DOHH2 (cell line): ENCODE data around the gene SPATA6L.

ENCODE experiments used
- EZH2phosphoT487 ChIP-seq: fragments of 200-600 bp; sonication (generic); IDR thresholded peaks from 2 replicates; pipeline ENCODE4 v1.6.1; 2017; ENCODE audit warnings: borderline replicate concordance, mild to moderate bottlenecking, antibody characterized with exemption, low read length, moderate library complexity, mixed read lengths
- TF ChIP-seq, protein P1 (sequence below): fragments of 200-600 bp; sonication (generic); IDR thresholded peaks from one replicate; pipeline ENCODE4 v1.5.1; 2014; ENCODE audit warnings: antibody characterized with exemption, mild to moderate bottlenecking, low read depth, low read length; ENCODE audit not compliant: poor library complexity, severe bottlenecking

DNA sequence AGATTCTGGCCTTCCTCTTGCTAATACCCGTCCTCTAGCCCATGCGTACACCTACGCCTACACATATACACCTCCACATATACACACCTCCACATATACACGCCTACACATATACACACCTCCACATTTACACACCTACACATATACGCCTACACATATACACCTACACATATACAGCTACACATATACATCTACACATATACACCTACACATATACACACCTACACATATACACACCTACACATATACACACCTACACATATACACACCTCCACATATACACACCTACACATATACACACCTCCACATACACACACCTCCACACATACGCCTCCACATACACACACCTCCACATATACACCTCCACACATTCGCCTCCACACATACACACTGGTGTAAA lies 47.6 kb upstream of the SPATA6L start:
- TF ChIP-seq, protein P1, sequence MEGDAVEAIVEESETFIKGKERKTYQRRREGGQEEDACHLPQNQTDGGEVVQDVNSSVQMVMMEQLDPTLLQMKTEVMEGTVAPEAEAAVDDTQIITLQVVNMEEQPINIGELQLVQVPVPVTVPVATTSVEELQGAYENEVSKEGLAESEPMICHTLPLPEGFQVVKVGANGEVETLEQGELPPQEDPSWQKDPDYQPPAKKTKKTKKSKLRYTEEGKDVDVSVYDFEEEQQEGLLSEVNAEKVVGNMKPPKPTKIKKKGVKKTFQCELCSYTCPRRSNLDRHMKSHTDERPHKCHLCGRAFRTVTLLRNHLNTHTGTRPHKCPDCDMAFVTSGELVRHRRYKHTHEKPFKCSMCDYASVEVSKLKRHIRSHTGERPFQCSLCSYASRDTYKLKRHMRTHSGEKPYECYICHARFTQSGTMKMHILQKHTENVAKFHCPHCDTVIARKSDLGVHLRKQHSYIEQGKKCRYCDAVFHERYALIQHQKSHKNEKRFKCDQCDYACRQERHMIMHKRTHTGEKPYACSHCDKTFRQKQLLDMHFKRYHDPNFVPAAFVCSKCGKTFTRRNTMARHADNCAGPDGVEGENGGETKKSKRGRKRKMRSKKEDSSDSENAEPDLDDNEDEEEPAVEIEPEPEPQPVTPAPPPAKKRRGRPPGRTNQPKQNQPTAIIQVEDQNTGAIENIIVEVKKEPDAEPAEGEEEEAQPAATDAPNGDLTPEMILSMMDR: no peak
- TF ChIP-seq EZH2phosphoT487: no peak
